HG03520 (cell line): Measurements from ENCODE around the gene MCF2L.
"Not testable (repeated sequence)": the region's sequence is repeated elsewhere in the genome, so short reads cannot be mapped to it uniquely, and the experiment has no call there.

Source experiments
- ATAC-seq: cut with Tn5 transposase; IDR thresholded peaks from one replicate; pipeline ENCODE4 v1.9.1; 2021; ENCODE audit warnings: mild to moderate bottlenecking, moderate library complexity; ENCODE audit not compliant: unreplicated experiment

Gene MCF2L

DNA sequence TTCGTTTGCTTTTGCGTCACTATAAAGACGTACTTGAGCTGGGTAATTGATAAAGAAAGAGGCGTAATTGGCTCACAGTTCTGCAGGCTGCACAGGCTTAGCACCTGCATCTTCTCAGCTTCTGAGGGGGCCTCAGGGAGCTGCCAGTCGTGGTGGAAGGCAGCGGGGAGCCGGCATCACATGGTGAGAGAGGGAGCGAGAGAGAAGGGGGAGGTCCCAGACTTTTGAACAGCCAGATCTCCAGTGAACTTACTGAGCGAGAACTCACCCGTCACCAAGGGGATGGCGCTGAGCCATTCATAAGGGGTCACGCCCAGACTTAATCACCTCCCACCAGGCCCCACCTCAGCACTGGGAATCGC, 77.8 kb downstream of the MCF2L start:
- ATAC-seq: no peak

DNA sequence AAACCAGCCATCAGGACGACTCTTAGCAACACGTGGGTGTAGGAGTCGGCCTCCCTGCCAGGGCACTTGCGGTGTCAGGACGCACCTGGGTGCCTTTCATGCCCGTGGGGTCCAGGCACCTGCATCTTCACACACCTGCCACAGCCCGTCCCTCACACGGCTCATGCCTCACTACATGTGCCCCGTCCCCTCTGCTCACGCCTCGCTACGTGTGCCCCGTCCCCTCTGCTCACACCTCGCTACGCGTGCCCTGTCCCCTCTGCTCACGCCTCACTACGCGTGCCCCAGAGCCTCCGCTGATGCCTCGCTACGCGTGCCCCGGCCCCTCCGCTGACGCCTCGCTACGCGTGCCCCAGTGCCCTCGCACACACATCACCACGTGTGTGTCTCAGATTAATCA, 78.6 kb downstream of the MCF2L start:
- no peak for ATAC-seq

- ATAC-seq: no peak
Observed at GRCh38 chr13:113048766-113049165, 79.8 kb downstream of the MCF2L start.

DNA sequence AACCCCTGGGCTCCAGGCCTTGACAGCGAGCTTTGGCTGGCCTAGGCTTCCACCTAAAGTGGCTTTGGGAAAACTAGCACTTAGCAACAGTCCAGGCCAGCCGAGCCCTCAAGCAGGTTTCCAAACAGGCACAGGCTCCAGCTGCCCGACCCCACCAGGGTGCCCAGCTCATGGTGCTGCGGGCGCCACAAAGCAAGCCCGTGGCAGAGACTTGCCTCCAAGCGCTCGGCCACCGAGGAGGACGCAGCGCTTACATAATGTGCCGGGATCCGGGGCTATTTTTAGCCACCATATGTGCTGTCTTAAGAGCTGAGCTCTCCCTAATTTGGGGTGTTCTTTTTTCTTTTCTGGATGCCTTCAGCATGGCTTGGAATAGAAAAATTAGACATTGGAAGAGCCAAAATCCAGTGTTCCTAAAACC, 80.5 kb downstream of the MCF2L start:
- ATAC-seq: no peak

DNA sequence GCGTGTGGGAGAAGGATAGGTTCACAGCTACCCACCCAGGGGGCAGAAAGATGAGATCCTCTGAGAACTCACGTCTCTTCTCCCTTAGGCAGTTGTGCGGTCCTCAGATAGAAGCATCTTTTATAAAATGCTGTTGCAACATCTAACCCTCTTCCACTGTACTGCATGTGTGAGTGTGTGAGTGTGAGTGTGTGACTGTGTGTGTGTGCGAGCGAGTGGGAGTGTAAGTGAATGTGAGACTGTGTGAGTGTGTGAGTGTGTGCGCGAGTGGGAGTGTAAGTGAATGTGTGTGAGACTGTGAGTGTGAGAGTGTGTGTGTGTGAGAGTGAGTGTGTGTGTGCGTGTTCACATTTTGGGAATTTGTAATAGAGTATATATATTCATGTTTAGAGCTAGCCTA, 81.0 kb downstream of the MCF2L start:
- no peak for ATAC-seq

- ATAC-seq: no peak
Observed at GRCh38 chr13:113050734-113051431, 81.9 kb downstream of the MCF2L start.

DNA sequence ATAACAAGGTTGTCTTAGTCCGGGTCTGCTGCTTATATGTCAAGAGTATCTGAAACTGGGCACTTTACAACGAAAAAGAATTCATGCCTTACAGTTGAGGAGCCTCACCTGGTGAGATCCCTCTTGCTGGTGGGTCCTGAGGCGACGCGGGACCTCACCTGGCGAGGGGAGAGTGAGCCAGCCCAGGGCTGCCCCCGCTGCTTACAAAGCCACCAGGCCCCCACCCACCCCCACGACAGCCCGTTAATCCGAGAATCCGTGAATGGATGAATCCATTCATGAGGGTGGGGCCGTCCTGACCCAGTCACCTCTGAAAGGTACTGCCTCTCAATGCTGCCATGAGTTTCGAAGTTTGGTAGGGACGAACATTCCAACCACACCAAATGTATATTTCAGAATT, 82.6 kb downstream of the MCF2L start:
- no peak for ATAC-seq

- no peak for ATAC-seq
Observed at GRCh38 chr13:113052206-113052605, 83.2 kb downstream of the MCF2L start.

- ATAC-seq: no peak
Observed at GRCh38 chr13:113052971-113053370, 84.0 kb downstream of the MCF2L start.

DNA sequence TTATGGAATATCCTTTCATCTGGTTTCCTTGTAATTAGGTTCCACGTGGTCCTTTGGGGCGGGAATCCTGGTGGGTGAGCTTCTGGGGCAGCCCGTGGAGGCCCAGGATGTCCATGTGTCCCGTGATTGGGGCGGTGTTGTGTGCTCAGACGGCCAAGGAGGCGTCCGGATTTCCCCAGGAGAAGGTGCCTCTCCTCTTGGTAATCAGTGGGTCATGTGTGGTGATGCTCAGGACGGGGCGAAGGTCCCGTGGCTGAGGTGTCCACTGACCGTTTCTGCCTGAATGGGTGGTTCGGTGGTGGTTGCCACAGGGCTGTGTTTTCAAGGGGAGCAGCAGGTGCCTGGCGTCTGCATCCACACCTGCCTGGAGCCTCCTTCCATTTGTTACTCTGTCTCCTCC, 84.4 kb downstream of the MCF2L start:
- no peak for ATAC-seq

DNA sequence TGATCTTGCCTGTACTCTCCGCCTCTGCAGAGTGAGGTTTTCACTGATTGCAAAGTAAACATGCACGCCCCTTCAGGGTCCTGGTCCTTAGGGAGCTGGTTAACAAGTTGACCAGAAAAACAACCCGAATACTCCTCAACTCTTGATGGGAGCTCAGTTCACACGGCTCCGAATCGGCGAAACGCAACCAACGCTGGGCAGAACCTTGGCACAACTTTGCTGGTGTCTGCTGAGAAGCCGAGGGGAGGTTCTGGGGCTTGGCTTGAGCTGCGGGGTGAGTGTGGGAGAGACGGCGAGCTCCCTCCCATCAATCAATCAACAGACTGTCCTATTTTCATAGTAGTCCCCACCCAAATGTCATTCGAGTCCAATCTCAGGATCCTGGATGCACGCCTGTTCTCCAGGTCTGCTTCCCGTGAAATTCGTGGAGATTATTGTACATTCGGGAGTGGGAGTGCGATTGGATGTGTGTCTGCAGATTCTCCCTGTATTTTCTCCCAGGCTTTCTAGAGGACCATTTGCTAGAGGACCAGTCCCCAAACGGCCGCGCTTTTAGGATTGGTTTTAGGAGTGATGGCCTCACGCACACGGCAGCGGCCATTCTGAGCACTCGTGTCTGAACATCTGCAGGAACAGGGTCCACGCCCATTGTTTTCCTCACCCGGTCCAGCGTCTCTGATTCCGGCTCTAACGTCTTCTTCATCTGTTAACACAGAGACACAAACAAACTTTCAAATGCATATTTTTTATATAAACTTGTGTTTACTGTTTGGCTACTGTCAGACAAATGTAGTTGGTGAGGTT, 85.0 kb downstream of the MCF2L start:
- no peak for ATAC-seq

DNA sequence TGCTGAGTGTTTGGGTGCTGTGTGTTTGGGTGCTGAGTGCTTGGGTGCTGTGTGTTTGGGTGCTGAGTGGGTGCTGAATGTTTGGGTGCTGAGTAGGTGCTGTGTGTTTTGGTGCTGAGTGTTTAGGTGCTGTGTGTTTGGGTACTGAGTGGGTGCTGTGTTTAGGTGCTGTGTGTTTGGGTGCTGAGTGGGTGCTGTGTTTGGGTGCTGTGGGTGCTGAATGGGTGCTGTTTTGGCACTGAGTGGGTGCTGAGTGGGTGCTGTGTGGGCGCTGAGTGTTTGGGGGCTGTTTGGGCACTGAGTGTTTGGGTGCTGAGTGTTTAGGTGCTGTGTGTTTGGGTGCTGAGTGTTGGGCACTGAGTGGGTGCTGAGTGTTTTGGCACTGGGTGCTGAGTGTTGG, 88.1 kb downstream of the MCF2L start:
- ATAC-seq: no peak

- not testable (repeated sequence) for ATAC-seq
Observed at GRCh38 chr13:113057559-113057958, 88.5 kb downstream of the MCF2L start.

- no peak for ATAC-seq
Observed at GRCh38 chr13:113058129-113058987, 89.3 kb downstream of the MCF2L start.

GRCh38 chr13:113058988-113059850, 90.2 kb downstream of the MCF2L start:
- no peak for ATAC-seq

DNA sequence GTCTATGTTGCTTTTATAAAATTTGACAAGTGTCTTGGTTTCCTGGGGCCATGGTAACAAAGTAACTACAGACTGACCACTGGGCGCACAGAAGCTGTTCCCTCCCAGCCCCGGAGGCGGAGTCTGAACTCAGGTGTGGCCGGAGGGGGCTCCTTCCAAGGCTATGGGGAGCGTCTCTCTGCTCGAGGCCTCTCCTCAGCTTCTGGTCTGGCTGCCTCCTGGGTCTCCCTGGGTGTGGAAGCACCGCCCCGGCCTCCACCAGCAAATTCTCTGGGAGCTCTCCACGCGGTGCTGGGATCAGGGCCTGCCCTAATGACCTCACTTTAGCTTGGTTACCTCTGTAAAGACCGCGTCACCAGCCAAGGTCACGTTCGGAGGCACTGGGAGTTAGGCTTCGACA, 90.9 kb downstream of the MCF2L start:
- ATAC-seq: no peak

DNA sequence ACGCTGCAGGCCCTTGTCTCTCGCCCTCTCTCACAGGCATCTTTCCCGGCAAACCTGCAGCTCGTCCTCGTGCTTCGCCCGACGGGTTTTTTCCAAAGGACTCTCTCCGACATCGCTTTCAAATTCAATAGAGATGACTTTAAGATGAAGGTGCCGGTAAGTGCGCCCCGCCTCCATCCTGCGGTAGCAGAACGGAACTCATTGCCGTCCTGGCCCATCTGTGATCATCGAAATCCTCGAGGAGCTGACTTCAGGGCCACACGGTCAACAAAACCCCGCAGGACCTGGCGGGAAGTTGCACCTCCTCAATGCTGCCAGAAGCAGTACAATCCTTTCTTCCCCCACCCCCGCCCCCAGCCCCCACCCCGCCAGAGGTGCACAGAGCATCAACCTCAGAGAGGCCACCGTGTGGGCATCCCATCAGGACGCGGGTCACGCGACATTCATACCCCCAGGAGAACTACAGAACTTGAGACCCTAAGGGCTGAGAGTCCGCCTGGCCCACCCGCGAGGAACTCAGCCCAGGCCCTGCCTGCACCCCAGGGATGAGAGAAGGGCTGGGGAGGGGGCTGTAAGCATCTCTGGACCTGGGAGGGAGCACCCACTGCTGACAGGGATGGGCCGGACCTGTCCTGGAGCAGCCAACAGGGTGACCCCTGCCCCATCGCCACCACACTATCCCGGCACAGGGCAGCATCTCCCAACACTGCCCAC, 91.7 kb downstream of the MCF2L start:
- ATAC-seq: no peak

- no peak for ATAC-seq
Observed at GRCh38 chr13:113061271-113061625, 92.2 kb downstream of the MCF2L start.

GRCh38 chr13:113061796-113062425, 92.9 kb downstream of the MCF2L start:
- no peak for ATAC-seq

GRCh38 chr13:113062691-113063090, 93.7 kb downstream of the MCF2L start:
- ATAC-seq: no peak
